GM12891 (cell line): ENCODE data around the gene CUTA.

ENCODE experiments used
- POLR2AphosphoS5 ChIP-seq: IDR thresholded peaks from 2 replicates; pipeline ENCODE4 v1.6.1; 2011; ENCODE audit warnings: low read depth, low read length, control low read depth
- SPI1 ChIP-seq: IDR thresholded peaks from 2 replicates; pipeline ENCODE4 v1.6.1; 2011; ENCODE audit warnings: low read depth, low read length, control low read depth

- TF ChIP-seq POLR2AphosphoS5, result no peak
- TF ChIP-seq SPI1, result no peak
These were observed 40.7 kb downstream of the CUTA start for GRCh38 chr6:33377171-33377570.
